ENCODE data around the gene MAP3K10. TPM values are rescaled to one million over a fixed set of nuclear protein-coding genes. Genes with fewer than 3 reads are reported as not detected.

The MAP3K10 gene
- total RNA-seq, 1 donor from 2014 or later: 19.4 TPM

DNA sequence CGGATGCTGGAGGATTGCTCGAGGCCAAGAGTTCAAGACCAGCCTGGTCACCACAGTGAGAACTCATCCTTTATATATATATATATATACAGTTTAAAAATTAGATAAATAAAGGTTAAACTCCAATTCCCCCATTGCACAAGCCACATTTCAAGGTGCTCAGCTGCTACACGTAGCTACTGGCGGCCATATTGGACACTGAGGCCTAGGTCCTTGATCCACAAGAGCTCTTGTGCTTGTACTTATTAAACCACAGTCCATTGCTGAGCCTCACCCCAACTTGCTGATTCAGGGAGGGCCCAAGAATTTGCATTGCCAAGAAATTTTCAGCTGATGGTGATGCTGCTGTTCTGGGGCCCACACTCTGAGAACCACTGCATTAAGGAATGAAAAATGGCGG lies 17.4 kb downstream of the MAP3K10 start:
- Histone ChIP-seq H3K4me3 (no peak overlapping the region), H3K9me3 (no peaks in the 10 kb centered on the region), H3K27ac (no peak overlapping the region), H3K36me3 (peaks cover 41 to 65% of the 10 kb centered on the region in 2 donors), H3K4me1 (no peaks in the 10 kb centered on the region), H3K27me3 (no peaks in the 10 kb centered on the region)
- intact Hi-C loops (cut with DNase I): no loop called here
- no peak for DNase-seq (ENCODE audit: low spot score in 2 of 2)
- TF ChIP-seq, protein P1, sequence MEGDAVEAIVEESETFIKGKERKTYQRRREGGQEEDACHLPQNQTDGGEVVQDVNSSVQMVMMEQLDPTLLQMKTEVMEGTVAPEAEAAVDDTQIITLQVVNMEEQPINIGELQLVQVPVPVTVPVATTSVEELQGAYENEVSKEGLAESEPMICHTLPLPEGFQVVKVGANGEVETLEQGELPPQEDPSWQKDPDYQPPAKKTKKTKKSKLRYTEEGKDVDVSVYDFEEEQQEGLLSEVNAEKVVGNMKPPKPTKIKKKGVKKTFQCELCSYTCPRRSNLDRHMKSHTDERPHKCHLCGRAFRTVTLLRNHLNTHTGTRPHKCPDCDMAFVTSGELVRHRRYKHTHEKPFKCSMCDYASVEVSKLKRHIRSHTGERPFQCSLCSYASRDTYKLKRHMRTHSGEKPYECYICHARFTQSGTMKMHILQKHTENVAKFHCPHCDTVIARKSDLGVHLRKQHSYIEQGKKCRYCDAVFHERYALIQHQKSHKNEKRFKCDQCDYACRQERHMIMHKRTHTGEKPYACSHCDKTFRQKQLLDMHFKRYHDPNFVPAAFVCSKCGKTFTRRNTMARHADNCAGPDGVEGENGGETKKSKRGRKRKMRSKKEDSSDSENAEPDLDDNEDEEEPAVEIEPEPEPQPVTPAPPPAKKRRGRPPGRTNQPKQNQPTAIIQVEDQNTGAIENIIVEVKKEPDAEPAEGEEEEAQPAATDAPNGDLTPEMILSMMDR (IDR thresholded peaks at IDR 0.05): no peak

DNA sequence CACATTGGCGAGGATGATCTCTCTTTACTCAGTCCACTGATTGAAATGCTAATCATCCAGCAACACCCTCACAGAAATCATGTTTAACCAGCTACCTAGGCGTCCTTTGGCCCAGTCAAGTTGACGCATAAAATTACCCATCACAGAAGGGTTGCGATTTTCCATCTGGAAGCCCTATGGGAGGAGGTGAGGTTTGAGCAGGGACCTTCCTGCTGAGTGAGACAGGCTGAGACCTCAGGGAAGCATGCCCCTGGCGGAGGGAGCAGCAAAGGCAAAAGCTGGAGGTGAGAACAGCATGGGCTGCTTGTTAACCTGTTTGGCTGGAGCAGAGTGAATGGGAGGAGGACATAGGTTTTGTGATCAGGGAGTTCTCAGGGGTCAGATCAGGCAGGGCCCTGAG lies 19.7 kb downstream of the MAP3K10 start:
- H3K36me3 ChIP-seq: peaks cover 22 to 42% of the 10 kb centered on the region in 2 donors
- no peak overlapping the region for H3K27ac ChIP-seq
- no peak overlapping the region for H3K4me3 ChIP-seq
- H3K9me3 ChIP-seq: no peaks in the 10 kb centered on the region
- H3K4me1 ChIP-seq: no peaks in the 10 kb centered on the region
- H3K27me3 ChIP-seq: no peaks in the 10 kb centered on the region
- intact Hi-C loops (cut with DNase I): no loop called here
- DNase-seq (ENCODE audit: low spot score in 2 of 2): no peak
- TF ChIP-seq, protein P1 (IDR thresholded peaks at IDR 0.05): no peak

GRCh38 chr19:40213251-40213829 lies 22.1 kb downstream of the MAP3K10 start:
- TF ChIP-seq, protein P1 (IDR thresholded peaks at IDR 0.05): no peak
- no peak overlapping the region for H3K4me3 ChIP-seq
- peaks cover 14% of the 10 kb centered on the region for H3K27me3 ChIP-seq
- no peaks in the 10 kb centered on the region for H3K4me1 ChIP-seq
- no peaks in the 10 kb centered on the region for H3K9me3 ChIP-seq
- DNase-seq (ENCODE audit: low spot score in 2 of 2): no peak
- peaks cover 18 to 33% of the 10 kb centered on the region in 2 donors for H3K36me3 ChIP-seq
- intact Hi-C loops (cut with DNase I): no loop called here
- H3K27ac ChIP-seq: no peak overlapping the region

DNA sequence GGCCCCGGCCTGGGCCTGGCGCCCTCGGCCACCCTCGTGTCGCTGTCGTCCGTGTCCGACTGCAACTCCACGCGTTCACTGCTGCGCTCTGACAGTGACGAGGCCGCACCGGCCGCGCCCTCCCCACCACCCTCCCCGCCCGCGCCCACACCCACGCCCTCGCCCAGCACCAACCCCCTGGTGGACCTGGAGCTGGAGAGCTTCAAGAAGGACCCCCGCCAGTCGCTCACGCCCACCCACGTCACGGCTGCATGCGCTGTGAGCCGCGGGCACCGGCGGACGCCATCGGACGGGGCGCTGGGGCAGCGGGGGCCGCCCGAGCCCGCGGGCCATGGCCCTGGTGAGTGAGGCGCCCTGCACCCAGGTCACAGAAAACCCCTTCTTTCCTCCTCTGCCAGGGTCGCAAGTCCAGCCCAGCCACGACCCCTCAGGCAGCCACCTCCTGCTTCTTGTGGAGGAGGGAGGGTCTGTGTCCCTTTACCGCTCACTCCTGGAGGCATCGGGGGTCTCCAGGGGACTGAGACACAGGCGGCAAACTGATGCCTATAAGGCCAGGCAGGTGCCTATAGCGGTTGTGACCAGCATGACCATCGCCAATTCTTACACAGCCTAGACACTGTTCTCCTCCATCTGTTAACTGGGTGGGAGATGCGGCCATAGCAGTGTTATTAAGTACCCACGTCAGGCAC lies 22.8 kb downstream of the MAP3K10 start:
- no peaks in the 10 kb centered on the region for H3K4me1 ChIP-seq
- no peaks in the 10 kb centered on the region for H3K9me3 ChIP-seq
- H3K36me3 ChIP-seq: peaks cover 14 to 27% of the 10 kb centered on the region in 2 donors
- intact Hi-C loops (cut with DNase I): no loop called here
- TF ChIP-seq, protein P1 (IDR thresholded peaks at IDR 0.05): no peak
- H3K27ac ChIP-seq: no peak overlapping the region
- H3K27me3 ChIP-seq: peaks cover 14% of the 10 kb centered on the region
- H3K4me3 ChIP-seq: no peak overlapping the region
- no peak for DNase-seq (ENCODE audit: low spot score in 2 of 2)

DNA sequence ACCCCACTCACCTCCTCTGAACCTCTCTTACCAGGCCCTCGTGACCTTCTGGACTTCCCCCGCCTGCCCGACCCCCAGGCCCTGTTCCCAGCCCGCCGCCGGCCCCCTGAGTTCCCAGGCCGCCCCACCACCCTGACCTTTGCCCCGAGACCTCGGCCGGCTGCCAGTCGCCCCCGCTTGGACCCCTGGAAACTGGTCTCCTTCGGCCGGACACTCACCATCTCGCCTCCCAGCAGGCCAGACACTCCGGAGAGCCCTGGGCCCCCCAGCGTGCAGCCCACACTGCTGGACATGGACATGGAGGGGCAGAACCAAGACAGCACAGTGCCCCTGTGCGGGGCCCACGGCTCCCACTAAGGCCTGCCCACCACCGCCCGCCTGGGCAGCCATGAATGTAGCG lies 23.7 kb downstream of the MAP3K10 start:
- intact Hi-C loops (cut with DNase I): no loop called here

More for the DNA sequence above, 23.7 kb downstream of the MAP3K10 start:
- H3K27me3 ChIP-seq: peaks cover 14% of the 10 kb centered on the region
- no peaks in the 10 kb centered on the region for H3K9me3 ChIP-seq
- H3K4me3 ChIP-seq: no peak overlapping the region
- peaks cover 5 to 21% of the 10 kb centered on the region in 2 donors for H3K36me3 ChIP-seq
- H3K27ac ChIP-seq: no peak overlapping the region
- TF ChIP-seq, protein P1 (IDR thresholded peaks at IDR 0.05): no peak
- no peak for DNase-seq (ENCODE audit: low spot score in 2 of 2)
- H3K4me1 ChIP-seq: no peaks in the 10 kb centered on the region

Data from ascending aorta (tissue), 2 donors.